HG03280 (cell line): ENCODE results near the gene CGB1.

Experiments used
- ATAC-seq: cut with Tn5 transposase; IDR thresholded peaks from one replicate; pipeline ENCODE4 v1.9.1; 2021; ENCODE audit warnings: mild to moderate bottlenecking, moderate library complexity; ENCODE audit not compliant: unreplicated experiment

The CGB1 gene

DNA sequence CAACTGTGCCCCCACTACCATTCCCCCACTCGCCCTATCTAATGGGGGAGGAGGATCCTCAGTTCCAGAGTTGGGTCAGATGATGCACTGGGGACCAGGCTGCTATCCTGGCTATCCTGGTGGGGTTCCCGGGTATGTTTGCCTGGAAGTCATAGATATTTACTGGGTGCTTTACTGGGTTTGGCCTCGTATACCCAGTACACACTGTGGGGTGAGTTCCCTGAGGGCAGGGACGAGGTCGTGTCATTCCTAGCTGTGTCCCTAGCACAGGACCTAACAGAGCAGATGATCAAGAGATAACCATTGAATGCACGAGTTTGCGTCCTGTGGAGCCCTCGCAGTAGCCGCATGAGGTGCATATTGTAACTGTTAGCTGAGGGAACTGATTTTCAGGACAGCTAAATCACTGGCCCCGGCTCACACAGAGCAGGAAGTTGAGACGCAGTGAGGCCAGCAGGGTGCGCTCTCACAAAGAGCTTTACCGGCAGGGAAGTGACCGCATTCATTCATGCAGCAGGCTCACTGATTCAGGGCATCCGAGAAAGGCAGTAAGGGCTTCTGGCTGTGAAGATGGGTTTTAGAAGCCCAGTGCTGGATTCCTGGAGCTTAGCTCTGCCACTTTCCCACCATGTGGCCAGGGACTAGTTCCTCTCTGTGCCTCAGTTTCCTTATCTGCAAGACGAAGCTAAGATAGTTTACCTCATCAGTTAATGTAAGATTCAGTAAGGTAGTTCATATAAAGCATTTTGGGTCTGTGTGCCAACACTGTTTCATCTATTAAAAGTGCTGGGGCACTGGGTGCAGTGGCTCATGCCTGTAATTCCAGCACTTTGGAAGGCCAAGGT, 37.0 kb downstream of the CGB1 start:
- no peak for ATAC-seq

DNA sequence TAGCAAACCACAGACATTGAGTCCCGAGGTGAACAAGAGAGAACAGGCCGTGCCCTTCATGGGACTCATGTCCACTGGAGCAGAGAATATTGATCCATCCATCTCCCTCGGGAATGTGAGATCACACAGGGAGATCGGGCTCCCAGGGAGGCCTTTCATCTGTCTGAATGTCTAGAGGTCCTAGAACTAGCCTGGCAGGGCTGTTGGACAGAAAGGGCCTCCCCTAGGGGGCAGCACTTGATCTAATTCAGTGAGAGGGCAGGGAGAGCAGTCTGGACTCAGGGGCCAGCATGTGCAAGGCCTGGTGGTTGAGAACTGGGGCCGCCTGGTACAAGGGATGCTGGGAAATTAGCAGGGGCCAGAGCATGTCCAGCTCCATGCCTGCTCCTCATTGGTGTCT, 38.7 kb downstream of the CGB1 start:
- no peak for ATAC-seq

DNA sequence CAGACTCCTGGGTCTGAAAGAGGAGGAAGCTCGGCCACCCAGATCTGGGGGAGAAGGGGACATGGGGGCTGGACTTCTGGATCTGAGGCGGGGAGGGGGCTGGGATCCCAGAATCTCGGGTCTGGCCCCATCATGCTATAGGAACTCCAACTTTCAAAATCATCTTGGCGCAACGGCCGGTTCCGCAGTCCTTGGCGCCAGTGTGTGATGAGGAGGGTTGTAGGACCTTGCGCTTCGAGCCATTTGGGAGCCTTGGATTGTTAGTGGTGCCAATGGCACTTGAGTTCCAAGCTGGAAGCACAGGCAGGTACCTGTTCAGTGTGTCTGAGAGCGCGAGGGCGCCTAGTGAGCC, 42.7 kb downstream of the CGB1 start:
- no peak for ATAC-seq

DNA sequence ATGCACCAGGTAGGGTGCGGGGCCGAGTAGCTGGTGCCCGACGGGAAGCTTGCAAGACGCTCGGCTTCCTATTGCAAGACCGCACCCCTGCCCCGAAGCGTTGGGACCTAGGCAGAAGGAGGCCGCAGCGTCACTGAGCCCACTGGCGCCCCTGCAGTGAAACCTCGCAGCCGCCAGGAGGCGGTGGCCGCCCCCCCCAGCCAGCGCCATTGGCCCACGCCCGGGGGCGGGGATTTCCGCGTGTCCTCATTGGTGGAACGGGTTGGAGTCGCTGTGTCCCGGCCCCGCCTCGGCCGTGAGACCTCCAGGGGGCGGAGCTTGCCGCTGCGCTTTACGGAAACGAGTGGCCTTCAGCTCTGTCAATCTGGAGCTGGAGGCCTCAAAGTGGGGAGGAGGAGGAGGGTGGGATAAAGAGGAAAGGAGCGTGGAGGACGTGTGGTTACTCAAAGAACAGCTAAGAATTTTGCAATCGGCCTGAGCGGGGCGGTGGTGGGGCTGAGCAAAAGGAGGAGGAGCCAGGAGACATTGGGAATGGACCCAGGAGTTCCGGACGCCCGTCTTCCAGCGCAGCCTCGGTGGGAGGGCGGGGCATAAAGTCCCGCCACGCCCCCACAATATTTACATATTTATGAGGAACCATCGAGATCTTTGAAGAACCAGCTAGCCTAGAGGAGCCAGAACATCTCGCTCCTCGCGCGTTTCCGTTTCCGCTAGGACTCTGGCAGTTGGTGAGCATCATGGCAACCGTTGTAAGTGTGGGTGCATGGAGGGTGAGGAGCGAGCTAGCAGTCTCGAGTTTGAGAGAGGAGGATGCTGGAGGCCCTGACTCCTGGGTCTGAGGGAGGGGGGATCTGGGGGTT, 43.3 kb downstream of the CGB1 start, which contains the start of the genes GYS1 and RUVBL2:
GYS1 (minus strand) TSS at position 135 of the 860 bp plus-strand sequence. CDS start 197 bp downstream, outside the sequence.
RUVBL2 (plus strand) TSS at position 713 of the 860 bp plus-strand sequence; CDS start at position 738, 25 bp downstream.
- ATAC-seq = peak; percentile 85

DNA sequence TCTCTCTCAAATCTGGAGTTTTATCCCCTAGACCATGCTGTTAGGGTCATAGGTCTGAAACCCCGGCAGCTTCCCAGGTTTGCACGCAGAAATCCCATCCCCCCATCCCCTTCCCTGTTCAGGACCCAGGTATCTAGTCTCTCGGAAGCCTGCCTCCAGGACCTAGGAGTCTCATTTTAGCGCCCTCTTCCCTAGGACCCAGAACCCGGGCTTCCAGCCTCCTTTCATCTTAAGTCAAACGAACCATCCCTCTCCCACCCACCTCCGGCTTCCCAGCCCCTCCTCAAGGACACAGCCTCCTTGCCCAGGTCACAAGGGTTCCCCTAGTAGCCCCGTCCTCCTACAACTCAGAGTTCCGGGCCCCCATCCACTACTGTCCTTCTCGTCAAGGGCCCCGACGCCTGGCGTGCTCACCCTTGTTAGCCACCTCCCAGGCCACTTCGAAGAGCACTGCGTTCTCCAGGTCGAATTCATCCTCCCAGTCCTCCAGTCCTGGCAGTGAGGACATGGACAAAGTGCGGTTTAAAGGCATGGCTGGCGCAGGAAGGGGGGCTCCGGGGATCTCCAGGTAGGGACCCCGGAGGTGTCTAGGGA, 44.0 kb downstream of the CGB1 start:
- ATAC-seq = no peak

DNA sequence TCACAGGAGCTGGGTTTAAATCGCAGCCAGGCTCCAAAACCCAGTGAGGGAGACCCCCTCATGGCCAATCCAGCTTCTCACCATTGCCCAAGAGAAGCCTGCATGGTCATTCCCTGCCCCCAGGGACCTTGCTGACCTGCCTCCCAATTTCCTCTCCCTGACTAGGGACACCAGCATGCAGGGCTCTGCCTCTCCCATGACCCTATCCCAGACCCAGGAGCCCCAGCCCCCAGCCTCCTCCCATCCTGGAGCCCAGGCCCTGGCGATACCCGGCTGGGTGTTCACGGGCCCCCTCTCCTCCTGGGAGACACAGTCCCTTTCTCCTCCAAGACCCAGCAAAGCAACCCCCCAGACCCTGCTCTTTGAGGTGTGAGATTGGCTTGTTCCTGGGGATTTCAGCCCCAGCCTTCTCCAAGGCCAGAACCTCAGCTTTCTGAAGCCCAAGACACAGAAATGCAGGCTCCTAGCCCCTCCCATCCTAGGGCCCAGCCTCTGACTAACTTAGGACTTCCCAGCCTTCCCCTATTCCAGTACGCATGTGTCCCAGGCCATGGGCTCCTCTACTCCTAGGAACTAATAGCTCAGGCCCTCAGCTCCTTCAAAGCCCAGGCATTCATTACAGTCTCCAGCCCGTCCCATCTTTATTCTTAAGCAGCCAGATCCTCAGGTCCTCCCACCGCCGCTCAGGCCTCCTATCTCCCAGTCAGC, 44.7 kb downstream of the CGB1 start:
- ATAC-seq = no peak

DNA sequence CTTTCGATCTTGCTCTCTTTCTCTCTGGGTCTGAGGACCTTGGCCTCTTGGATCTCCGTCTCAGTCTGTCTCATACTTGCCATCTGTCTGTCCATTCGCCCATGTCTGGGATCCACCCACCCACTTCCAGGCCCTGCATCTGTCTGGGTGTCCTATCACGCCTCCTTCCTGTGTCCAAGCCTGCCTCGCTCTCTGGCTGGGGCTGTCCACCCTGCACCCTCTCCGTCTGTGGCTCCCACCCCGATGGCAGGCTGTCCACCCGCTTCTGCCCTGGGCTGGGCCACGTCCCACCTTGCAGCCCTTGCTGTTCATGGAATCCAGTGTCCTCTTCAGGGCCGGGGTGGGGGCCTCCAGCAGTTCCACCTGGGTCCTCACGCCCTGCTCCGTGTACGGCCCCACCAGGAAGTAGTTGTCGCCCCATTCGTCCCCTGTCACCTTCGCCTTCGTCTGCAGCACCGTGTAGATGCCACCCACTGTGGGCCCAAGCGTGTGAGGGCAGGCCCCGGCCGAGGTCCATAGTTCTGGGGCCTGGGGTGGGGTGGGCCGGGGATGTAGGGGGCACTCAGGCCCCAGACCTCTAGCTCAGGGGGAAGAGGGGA, 45.6 kb downstream of the CGB1 start:
- ATAC-seq = no peak

DNA sequence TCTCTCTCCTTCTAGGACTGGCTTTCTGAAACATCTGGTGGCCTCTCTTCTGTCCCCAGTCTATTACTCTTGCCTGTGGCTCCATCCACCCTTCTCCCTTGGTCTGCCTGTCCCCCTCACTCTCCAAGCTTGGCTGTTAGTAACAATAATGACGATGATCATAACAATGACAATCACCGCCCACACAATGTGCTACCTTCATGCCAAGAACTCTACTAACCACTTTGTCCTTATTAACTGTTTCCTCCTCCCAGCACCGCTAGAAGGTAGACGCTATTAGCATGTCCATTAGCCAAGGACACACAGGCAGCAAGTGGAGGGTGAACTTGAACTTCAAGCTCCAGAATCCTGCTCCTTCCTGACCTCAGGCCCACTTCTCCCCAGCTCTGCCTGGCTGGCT, 46.3 kb downstream of the CGB1 start:
- ATAC-seq = no peak

DNA sequence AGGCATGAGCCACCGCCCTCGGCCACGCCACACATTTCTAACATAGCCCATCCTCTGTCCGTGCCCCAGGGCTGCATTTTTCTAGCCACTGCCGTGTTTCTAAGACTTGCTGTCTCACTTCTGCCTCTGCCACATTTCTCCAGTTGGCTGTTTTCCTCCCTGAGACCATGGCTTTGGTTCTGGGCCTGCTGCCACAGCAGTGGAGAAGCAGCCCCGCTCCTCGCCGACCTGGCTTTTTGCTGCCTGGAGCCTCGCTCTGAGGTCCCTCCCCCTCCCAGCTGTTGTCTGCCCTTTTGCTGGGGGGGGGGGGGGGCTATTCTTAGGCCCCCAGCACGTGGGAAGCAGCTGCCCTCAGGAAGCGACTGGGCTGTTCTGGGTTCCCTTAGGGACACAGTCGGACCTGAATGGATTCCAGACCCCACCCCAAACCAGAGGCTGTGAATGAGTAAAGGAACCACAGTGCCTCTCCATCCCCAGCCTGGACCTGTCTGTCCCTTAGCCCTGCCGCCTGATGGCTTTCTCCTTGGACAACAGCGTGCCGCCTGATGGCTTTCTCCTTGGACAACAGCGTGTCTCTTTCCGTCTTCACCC, 46.9 kb downstream of the CGB1 start:
- ATAC-seq = no peak

DNA sequence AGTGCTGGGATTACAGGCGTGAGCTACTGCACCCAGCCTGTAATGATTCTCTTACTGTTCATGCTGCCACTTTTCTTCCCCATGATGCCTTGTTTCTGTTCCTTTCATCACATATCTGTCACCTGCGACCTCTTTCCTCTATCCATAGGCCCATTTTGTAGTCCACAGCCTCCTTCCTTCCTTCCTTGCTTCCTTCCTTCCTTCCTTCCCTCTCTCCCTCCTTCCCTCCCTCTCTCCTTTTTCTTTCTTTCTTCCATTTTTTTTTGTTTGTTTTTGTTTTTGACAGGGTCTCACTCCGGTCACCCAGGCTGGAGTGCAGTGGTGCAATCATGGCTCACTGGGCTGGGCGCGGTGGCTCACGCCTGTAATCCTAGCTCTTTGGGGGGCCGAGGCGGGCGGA, 47.8 kb downstream of the CGB1 start:
- ATAC-seq = no peak

DNA sequence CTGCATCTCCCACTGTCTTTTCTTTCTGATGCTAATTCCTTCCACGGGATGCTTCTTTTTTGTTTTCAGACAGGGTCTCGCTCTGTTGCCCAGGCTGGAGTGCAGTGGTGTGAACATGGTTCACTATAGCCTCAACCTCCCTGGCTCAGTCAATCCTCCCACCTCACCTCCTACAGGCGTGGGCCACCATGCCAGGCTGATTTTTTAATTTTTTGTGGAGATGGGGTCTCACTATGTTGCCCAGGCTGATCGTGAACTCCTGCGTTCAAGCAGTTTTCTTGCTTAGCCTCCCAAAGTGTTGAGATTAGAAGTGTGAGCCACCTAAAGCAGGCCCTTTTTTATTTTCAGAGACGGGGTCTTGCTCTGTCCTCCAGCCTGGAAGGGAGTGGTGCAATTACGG, 48.4 kb downstream of the CGB1 start:
- ATAC-seq = no peak

DNA sequence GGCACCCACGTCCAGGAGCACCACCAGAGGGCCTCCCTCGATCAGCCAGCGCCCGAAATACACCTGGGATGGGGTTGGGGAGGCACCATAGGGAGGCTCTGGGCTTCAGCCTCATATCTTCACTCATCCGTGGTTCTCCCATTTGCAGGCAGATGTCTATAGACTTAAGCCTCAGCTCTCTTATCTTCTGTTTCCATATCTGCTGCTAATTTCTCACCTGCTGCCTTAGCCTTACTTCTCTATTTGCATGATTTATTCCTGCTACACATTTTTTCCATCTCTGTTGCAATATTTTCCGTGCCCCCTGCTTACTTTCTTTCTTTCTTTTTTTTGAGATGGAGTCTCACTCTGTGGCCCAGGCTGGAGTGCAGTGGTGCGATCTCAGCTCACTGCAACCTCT, 49.4 kb downstream of the CGB1 start:
- ATAC-seq = no peak

DNA sequence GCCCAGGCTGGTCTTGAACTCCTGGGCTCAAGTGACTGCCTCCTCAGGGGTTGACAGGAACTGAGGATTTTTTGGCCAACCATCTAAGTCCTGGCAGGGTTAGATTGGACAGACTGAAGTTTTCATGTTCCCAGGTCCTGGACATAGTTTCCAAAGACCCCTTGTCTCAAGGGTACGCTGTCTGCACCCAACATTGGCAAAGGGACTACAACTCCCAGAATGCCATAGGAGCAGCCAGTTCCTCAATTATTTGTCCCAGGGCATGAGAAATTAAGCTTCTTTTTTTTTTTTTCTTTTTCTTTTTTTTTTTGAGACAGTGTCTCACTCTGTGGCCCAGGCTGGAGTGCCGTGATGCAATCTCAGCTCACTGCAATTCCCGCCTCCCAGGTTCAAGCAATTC, 50.5 kb downstream of the CGB1 start:
- no peak for ATAC-seq

DNA sequence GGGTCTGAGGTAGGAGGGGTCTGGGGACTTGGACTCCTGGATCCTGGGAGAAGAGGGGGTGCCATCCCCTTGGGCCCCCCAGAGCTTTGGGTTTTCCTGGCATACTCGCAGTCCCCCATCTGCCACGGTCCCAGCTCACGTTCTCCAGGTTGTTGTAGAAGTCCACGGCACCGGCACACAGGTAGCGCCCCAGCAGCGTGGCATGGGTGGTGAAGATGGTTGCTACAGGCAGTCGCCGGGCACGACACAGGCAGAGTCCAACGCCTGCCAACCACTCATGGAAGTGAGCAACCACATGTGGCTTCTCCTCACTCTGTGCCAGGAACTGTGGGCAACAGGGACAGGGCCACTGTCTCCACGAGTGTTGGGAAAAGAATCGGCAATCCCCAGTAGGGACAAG, 51.0 kb downstream of the CGB1 start:
- ATAC-seq = no peak
